OCI-LY7 (cell line): Measurements from ENCODE around the gene JAG2. TPM values are rescaled to one million over a fixed set of nuclear protein-coding genes. Genes with fewer than 3 reads are reported as not detected.

ENCODE experiments used
- BruUV-seq: library from RNA; stranded (reverse); fragments of 400-500 nt; replicated peaks from 2 replicates; lab custom pipeline; 2021; lab: Mats Ljungman, UMichigan
- CTCF ChIA-PET: fragments of 300-600 bp; sonication (Branson Sonifier 250); formaldehyde crosslinking; loops from one replicate; lab custom pipeline; 2022; ENCODE audit warnings: antibody characterized with exemption; ENCODE audit not compliant: unreplicated experiment; lab: Charles Lee
- POLR2A ChIA-PET: fragments of 300-600 bp; sonication (Branson Sonifier 250); formaldehyde crosslinking; loops from one replicate; lab custom pipeline; 2022; ENCODE audit warnings: antibody characterized with exemption; lab: Charles Lee
- DNase-seq: peaks from one replicate; pipeline ENCODE4 v3.0.0-alpha.2; 2015; ENCODE audit warnings: low spot score
- H2AFZ ChIP-seq: fragments of 200-600 bp; sonication (generic), shearing (Covaris generic); 2 replicates; pipeline ENCODE4 v1.6.1; 2014; ENCODE audit warnings: mild to moderate bottlenecking, antibody characterized with exemption, low read length, moderate library complexity
- H3K27ac ChIP-seq: fragments of 200-600 bp; sonication (generic); 2 replicates; pipeline ENCODE4 v1.5.1; 2014; ENCODE audit warnings: mixed run types, low read depth, mild to moderate bottlenecking, moderate library complexity, low read length, inconsistent platforms; ENCODE audit not compliant: poor library complexity, severe bottlenecking
- H3K36me3 ChIP-seq: fragments of 200-600 bp; sonication (generic); 2 replicates; pipeline ENCODE4 v1.6.1; 2014; ENCODE audit warnings: mild to moderate bottlenecking, antibody characterized with exemption, low read length, moderate library complexity, mixed read lengths; ENCODE audit not compliant: insufficient read depth
- H3K4me1 ChIP-seq: fragments of 200-600 bp; sonication (generic); 2 replicates; pipeline ENCODE4 v1.5.1; 2014; ENCODE audit warnings: mild to moderate bottlenecking, low read length; ENCODE audit not compliant: insufficient read depth, poor library complexity, severe bottlenecking
- H3K4me2 ChIP-seq: fragments of 200-600 bp; sonication (generic); 2 replicates; pipeline ENCODE4 v1.6.1; 2014; ENCODE audit warnings: mild to moderate bottlenecking, low read length
- H3K4me3 ChIP-seq: fragments of 200-600 bp; sonication (generic); 2 replicates; pipeline ENCODE4 v1.5.1; 2014; ENCODE audit warnings: mild to moderate bottlenecking, low read depth, low read length; ENCODE audit not compliant: poor library complexity, severe bottlenecking
- H3K79me2 ChIP-seq: fragments of 200-600 bp; sonication (generic); 2 replicates; pipeline ENCODE4 v1.6.1; 2016; ENCODE audit warnings: low read depth, mild to moderate bottlenecking, low read length, moderate library complexity, mixed read lengths; ENCODE audit not compliant: insufficient read depth
- H3K9me2 ChIP-seq: fragments of 200-600 bp; sonication (generic); 2 replicates; pipeline ENCODE4 v1.6.1; 2016; ENCODE audit warnings: mild to moderate bottlenecking, low read length, mixed read lengths; ENCODE audit not compliant: insufficient read depth
- H3K9me3 ChIP-seq: fragments of 200-600 bp; sonication (generic); 2 replicates; pipeline ENCODE4 v1.6.1; 2014; ENCODE audit warnings: mild to moderate bottlenecking, mixed run types, low read length, mixed read lengths
- H4K20me1 ChIP-seq: fragments of 200-600 bp; sonication (generic); 2 replicates; pipeline ENCODE4 v1.6.1; 2014; ENCODE audit warnings: mild to moderate bottlenecking, antibody characterized with exemption, low read length, moderate library complexity, mixed read lengths; ENCODE audit not compliant: insufficient read depth
- EZH2phosphoT487 ChIP-seq: fragments of 200-600 bp; sonication (generic); IDR thresholded peaks from 2 replicates; pipeline ENCODE4 v1.6.1; 2018; ENCODE audit warnings: low read depth, borderline replicate concordance, mild to moderate bottlenecking, mixed run types, antibody characterized with exemption, low read length, moderate library complexity, mixed read lengths
- intact Hi-C: fragments of 100-400 bp; cut with micrococcal nuclease; formaldehyde crosslinking; loops from one replicate; pipeline ENCODE4 v1.10.0; 2022; ENCODE audit not compliant: unreplicated experiment
- total RNA-seq, 2 experiments: library from RNA; depleted of rRNA in 1 of 2; stranded (reverse); fragments of >200 nt in 1 of 2; shearing (Covaris generic) in 1 of 2; gene quantifications; 2 replicates each; pipeline ENCODE4 v1.2.3, GENCODE V29; 2014 to 2022
- TF ChIP-seq, protein P1 (sequence below): fragments of 200-600 bp; sonication (generic); conservative IDR thresholded peaks from 2 replicates; pipeline ENCODE4 v1.5.1; 2014; ENCODE audit warnings: mild to moderate bottlenecking, antibody characterized with exemption, low read length, moderate library complexity, mixed read lengths

Gene JAG2
- total RNA-seq, 2 experiments from 2014 or later = 5.0 to 6.0 TPM

- Histone ChIP-seq H3K9me3 (no peaks in the 10 kb centered on the region), H3K36me3 (no peaks in the 10 kb centered on the region), H3K27ac (no peak overlapping the region), H2AFZ (no peak overlapping the region), H3K4me1 (no peaks in the 10 kb centered on the region), H3K4me3 (no peak overlapping the region), H3K4me2 (no peak overlapping the region), H4K20me1 (no peaks in the 10 kb centered on the region), H3K79me2 (no peaks in the 10 kb centered on the region), H3K9me2 (no peaks in the 10 kb centered on the region)
- CTCF ChIA-PET = no interaction called here
- TF ChIP-seq EZH2phosphoT487 = no peak
- TF ChIP-seq, protein P1, sequence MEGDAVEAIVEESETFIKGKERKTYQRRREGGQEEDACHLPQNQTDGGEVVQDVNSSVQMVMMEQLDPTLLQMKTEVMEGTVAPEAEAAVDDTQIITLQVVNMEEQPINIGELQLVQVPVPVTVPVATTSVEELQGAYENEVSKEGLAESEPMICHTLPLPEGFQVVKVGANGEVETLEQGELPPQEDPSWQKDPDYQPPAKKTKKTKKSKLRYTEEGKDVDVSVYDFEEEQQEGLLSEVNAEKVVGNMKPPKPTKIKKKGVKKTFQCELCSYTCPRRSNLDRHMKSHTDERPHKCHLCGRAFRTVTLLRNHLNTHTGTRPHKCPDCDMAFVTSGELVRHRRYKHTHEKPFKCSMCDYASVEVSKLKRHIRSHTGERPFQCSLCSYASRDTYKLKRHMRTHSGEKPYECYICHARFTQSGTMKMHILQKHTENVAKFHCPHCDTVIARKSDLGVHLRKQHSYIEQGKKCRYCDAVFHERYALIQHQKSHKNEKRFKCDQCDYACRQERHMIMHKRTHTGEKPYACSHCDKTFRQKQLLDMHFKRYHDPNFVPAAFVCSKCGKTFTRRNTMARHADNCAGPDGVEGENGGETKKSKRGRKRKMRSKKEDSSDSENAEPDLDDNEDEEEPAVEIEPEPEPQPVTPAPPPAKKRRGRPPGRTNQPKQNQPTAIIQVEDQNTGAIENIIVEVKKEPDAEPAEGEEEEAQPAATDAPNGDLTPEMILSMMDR = no peak
- intact Hi-C loops = loop anchor here (5.0 kb wide), 1 partner anchor 89 kb away; the partner anchor contains the start of gene NUDT14
- POLR2A ChIA-PET = no interaction called here
- BruUV-seq = no TSS peak
- no peak for DNase-seq
Observed at GRCh38 chr14:105093038-105093430, 75.5 kb downstream of the JAG2 start.

DNA sequence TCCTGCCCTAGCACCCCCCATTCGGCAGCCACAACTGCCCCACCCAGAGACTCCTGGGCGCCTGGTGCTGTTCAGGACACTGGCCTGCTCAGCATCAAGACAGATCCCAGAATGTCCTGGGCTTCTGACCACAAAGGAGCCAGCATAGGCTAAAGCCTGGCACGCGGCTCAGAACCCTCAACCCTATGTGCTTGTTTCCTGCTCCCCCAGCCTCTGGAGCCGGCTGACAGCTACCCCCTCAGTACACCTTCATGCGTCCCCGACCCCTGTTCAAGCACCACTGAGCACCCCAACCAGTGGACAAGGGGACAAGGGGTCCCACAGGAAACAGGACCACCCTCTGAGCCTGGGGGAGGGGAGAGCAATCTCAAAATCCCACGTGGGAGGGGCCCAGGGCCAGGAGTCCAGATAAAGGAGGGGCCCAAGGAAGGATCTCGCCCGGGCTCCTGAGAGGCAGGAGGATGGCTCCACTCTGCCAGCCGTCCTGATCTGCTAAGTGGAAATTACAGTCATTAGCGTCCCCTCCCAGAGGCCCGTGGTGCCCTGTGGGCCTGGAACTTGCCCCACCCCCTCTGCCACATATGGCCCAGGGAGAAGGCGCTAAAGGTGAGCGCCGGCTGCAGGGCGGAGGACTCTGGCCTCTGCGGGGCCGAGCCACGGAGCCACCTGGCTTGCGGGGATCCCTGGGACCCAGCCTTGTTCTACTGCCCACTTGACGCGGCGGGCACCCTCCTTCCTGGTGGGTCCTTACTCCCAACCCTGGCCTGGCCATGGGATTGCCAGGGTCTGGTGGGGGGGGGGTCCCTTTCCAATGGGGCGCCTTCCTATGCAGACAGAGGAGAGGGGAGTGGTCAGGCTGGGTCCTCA lies 76.2 kb downstream of the JAG2 start:
- intact Hi-C loops = loop anchor here (5.0 kb wide), 1 partner anchor 90 kb away; the partner anchor contains the start of gene NUDT14

More for the DNA sequence above, 76.2 kb downstream of the JAG2 start:
- Histone ChIP-seq H3K4me2 (no peak overlapping the region), H3K27ac (no peak overlapping the region), H3K9me3 (no peaks in the 10 kb centered on the region), H3K9me2 (no peaks in the 10 kb centered on the region), H3K4me3 (no peak overlapping the region), H2AFZ (no peak overlapping the region), H4K20me1 (no peaks in the 10 kb centered on the region), H3K4me1 (no peaks in the 10 kb centered on the region), H3K79me2 (no peaks in the 10 kb centered on the region), H3K36me3 (no peaks in the 10 kb centered on the region)
- no peak for DNase-seq
- no peak for TF ChIP-seq EZH2phosphoT487
- TF ChIP-seq, protein P1 = no peak
- ChIA-PET POLR2A (no interaction called here), CTCF (no interaction called here)
- BruUV-seq = no TSS peak
